HG03521 (cell line): Measurements from ENCODE around the gene ARHGAP19.
"Not testable (repeated sequence)": the region's sequence is repeated elsewhere in the genome, so short reads cannot be mapped to it uniquely, and the experiment has no call there.

Source experiments
- ATAC-seq: cut with Tn5 transposase; IDR thresholded peaks from one replicate; pipeline ENCODE4 v1.9.1; 2021; ENCODE audit warnings: mild to moderate bottlenecking, moderate library complexity; ENCODE audit not compliant: unreplicated experiment

Gene ARHGAP19

DNA sequence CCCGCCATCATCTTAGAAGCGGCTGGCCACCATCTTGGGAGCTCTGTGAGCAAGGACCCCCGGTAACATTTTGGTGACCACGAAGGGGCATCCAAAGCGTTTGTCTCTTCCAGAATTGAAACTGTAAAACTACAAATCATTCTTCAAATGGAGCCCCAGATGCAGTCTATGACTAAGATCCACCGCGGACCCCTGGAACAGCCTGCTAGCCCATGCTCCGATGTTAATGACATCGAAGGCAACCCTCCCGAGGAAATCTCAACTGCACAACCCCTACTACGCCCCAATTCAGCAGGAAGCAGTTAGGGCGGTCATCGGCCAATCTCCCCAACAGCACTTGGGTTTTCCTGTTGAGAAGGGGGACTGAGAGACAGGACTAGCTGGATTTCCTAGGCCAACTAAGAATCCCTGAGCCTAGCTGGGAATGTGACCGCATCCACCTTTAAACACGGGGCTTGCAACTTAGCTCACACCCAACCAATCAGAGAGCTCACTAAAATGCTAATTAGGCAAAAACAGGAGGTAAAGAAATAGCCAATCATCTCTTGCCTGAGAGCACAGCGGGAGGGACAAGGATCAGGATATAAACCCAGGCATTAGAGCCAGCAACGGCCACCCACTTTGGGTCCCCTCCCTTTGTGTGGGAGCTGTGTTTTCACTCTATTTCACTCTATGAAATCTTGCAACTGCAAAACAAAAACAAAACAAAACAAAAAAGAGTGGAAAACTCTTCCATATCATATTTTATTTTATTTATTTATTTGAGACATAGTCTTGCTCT is 1.7 kb downstream of the ARHGAP19 start:
- not testable (repeated sequence) for ATAC-seq

DNA sequence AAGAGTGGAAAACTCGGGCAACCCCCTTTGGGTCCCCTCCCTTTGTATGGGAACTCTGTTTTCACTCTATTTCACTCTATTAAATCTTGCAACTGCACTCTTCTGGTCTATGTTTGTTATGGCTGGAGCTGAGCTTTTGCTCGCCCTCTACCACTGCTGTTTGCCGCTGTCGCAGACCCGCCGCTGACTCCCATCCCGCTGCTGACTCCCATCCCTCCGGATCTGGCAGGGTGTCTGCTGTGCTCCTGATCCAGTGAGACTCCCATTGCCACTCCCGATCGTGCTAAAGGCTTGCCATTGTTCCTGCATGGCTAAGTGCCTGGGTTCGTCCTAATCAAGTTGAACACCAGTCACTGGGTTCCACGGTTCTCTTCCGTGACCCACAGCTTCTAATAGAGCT is 2.4 kb downstream of the ARHGAP19 start:
- ATAC-seq, result not testable (repeated sequence)

DNA sequence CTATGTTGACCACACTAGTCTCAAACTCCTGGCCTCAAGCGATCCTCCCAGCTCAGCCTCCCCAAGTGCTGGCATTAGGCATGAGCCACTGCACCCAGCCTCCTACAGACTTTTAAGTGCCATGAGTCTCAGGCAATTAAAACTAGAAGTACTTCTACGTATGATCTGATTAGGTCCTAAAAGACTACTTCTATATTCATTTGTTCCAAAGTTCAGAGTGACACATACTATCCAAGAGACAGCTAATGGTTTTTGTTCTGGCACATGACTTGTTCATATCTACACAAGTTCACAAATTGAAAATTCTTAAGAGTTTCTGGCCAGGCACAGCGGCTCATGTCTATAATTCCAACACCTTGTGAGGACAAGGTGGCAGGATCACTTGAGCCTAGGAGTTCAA is 11.7 kb downstream of the ARHGAP19 start:
- ATAC-seq, result no peak

DNA sequence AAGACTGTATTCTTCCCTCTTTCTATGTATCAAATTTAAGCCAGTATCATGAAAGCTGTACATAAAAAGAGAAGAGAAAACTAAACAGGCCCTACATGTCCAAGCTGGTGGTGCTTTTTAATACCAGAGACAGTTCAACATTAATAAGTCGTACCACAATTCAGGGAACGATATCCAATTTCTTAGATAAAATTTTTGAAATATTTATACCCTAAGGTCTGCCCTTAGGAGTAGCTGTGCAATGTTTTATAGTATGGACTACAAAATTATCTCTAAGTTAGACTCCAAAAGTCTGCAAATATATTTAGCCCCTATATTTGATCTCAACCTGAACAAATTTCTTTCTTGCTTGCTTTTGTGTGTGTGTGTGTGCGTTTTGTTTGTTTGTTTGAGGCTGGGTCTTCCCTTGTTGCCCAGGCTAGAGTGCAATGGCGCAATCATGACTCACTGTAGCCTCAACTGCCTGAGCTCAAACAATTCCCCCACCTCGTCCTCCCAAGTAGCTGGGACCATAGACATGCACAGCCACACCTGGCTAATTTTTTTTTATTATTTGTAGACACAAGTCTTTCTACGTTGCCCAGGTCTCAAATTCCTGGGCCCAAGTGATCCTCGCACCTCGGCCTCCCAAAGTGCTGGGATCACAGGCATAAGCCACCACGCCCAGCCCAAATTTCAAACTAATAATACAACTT is 13.2 kb downstream of the ARHGAP19 start:
- no peak for ATAC-seq

DNA sequence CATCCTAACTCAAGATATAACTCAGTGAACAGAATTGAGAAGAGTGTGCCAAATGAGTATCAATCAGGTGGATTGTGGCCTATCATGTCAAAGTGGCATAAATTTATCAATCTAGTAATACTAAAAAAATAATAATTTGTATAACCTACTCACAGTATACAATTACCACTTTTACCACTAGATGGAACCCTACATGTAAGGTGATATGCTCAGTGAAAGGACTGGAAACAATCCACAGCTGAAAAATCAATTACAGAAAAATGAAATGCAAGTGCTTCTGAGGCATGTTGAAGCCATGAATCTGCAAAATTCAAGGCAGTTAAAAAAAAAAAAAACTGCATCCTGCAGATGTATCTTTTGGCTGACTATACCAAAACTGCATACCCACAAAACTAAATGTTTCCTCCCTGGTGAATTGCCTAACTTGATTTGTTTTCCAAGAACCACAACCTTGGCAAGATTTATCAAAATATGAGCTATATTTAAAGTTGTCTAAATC is 13.9 kb downstream of the ARHGAP19 start:
- ATAC-seq, result no peak

DNA sequence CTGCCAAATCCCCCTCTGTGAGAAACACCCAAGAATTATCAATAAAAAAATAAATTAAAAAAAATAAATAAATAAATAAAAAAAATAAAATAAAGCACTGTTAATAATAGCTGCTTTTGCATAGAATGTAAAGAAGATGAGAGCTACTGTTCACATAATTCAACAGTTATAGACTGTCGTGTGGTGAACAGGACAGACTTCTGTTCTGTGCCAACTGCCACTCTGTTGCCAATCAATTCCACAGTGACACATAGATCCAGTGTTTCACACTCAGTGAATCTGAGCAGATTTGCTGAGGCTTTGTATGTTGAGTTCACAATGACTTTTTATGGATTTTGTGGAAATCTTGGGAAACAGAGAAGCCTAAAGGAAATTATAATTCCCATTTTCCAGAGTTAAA is 14.9 kb downstream of the ARHGAP19 start:
- ATAC-seq, result no peak

DNA sequence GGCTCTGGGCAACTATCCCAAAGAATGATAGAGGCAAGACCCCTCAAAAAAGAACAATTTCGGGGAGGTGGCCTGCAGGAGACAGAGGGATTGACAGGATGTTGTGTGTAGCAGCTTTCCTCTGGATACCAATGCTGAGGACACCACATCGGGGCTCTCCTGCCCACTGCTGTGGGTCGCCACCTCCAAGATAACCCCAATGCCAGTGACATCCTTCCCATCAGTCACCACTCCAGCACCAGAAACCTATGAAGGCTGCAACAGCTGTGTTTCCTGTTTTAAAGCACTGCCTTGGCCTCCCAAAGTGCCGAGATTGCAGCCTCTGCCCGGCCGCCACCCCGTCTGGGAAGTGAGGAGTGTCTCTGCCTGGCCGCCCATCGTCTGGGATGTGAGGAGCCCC is 17.6 kb downstream of the ARHGAP19 start:
- no peak for ATAC-seq

DNA sequence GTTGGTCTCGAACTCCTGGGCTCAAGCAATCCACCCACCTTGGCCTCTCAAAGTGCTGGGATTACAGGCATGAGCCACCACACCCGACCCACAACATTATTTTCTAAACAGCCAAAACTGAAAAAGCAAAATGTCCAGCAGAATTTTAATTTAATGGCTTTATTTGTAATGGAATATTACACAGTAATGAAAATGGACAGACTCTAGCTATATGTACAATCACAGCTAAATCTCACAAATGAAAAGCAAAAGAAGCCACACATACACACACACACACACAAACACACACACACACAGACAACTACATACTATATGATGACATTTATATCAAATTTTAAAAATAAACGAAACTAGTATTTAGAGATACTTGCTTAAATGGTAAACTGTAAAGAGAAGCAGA is 18.7 kb downstream of the ARHGAP19 start:
- no peak for ATAC-seq

DNA sequence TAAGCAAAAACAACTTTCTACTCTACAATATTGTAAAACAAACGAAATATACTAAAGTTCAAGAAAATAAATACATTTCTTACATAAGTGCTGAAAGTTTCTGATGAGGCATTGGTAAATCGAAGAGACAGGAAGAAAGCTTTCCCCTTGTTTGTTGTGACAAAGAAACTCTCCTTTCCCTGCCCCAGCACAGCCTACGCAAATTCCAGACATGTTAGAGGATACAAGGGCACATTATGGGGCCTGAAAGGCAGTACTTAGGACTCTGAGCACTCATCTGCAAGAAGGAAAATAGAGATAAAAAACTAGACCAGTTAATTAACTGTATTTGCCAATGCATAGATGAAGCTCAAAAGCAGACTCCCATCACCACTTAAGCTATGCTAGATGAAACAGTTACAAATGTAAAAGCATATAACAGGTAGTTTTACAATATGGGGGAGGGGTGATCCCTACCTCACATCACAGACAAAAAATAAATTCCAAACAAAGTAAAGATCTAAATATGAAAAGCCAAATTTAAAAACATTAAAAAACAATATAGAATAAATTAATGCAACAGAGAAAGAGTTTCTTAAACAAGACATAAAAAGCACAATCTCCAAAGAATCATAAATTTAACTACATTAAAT is 21.8 kb downstream of the ARHGAP19 start:
- no peak for ATAC-seq

DNA sequence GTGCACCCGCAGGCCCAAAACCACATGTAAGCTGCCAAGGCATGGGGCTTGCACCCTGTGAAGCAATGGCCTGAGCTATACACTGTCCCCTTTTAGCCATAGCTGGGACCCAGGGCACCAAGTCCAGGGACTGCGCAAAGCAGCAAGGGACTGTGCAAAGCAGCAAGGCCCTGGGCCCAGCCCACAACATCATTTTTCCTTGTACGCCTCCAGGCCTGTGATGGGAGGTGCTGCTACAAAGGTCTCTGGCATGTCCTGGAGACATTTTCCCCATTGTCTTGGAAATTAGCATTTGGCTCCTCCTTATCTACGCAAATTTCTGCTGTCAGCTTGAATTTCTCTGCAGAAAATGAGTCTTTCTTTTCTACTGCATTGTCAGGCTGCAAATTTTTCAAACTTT is 24.8 kb downstream of the ARHGAP19 start:
- no peak for ATAC-seq

DNA sequence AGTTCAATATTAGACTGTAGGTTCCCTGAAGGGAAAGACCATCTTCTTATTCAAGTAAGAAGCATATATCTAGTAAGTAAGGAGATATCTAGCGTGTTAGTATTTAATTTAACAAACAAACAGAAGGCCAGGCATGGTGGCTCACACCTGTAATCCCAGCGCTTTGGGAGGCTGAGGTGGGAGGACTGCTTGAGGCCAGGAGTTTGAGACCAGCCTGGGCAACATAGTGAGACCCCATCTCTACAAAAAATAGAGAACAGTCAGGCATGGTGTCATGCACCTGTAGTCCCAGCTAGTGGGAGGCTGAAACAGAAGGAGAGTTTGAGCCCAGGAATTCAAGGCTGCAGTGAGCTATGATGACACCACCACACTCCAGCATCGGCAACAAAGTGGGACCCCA is 27.3 kb downstream of the ARHGAP19 start:
- ATAC-seq, result not testable (repeated sequence)

DNA sequence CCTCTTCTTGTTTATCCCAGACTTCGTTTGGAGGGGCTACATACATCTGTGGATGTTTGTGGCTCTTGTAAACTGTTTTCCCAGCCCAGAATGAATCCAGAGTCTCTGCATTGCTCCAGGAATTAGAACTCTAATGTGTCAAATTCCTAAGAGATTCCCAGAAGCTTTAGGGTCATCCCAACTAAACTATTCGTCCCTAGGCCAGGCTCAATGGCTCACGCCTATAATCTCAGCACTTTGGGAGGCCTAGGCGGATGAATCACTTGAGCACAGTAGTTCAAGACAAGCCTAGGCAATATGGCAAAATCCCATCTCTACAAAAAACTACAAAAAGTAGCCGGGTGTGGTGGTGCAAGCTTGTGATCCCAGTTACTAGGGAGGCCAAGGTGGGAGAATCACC is 28.5 kb downstream of the ARHGAP19 start:
- no peak for ATAC-seq

DNA sequence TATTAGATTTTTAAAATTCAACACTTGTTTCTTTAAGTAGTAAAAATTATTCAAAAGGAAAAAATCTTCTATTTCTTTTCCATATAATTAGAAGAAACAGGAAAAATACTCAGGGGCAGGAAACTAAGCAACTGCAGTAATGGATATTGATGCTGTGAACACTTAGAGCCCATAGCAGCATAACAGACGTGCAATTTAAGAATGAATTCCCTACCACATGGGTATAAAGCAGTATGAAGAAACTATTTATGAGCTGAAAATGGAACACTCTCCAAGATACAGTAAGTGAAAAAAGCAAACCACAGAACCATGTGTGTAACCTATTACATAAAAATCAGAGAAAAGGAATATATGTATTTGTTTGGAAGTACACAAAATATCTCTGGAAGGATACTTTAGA is 30.8 kb downstream of the ARHGAP19 start:
- no peak for ATAC-seq

DNA sequence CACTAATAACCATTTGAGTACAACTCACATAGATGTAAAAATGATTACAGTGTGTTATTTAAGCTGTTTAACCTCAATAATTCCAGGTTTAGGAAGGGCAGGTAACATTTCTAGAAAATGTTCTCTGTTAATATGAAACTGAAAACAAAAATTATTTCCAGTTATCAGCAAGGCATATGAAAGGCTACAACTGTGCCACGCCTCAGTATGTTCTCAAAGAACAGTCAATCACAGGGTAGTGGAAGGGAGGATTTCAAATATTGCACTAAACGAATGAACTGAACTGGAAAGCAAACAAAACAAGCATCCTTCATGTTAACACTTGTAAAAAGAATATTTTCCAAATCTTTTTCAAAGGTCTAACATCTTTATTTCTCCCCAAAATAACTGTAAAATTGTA is 31.3 kb downstream of the ARHGAP19 start:
- no peak for ATAC-seq

DNA sequence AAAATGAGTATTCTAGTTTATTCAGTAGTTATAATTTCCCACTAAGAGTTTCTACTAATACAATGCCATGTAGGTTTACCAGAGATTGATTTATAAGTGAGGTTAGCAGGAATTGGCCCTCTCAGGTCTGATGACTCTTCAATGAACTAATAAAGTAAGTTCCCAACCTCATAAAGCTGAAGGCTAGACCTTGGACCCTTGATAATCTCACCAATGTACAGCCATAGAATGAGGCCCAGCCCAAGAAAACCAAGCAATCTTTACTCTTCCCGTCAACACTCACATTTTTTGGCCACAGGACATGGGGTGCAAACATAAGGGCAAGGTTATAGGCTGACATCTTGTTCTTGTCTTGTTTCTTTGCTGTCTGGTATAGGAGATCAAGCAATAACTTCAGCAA is 33.3 kb downstream of the ARHGAP19 start:
- ATAC-seq, result no peak

DNA sequence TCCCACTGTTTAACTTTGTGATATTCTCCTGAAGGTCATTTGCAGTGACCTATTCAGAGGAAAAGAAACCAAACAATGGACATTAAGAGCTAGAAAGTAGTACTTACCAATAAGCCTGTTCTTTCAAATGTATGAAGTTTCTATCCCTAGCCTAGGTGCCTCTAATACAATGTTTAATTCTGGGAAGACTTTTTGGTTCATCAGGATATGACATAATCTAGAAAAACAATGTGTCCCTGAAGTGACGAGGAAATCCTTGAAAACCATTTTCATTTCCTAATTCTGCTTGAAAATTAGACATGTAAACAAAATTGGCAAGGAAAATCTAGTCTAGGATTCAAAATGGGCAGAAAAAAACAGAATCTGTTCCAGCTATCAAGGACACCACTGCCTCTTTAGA is 36.1 kb downstream of the ARHGAP19 start:
- ATAC-seq, result no peak

DNA sequence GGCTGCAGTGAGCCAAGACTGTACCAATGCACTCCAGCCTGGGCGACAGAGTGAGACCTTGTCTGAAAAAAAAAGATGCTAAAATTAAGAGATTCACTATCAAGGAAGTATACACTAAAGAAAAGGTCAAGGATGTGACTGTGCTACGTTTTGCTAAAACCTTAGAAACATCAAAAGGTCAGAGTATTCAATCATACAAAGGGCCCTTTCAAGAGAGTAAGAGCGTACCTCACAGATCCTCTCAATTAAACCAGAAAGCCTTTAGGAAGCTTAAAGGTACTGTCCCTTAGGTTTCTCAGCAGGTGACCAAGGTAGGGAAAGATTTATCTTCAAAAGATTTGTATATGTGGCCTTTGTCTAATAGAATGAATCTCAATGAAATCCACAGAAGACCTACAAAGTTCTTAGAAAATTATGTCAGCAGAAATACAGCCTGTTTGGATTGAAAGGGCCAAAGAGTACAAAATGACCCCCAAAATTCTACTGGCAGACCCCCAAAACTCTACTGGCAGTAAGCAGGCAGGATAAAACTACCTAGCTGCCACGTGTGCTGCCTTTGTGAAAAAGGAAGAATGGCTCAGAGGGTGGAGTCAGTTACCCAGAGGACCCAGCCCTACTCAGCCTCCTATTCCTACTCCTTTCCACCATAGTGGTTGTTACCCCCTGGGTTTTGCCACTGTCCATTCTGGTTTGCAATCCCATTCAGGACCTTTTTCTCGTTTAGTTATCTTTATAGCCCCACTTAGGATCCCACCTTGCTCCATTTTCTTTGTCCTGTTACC is 36.7 kb downstream of the ARHGAP19 start:
- no peak for ATAC-seq

DNA sequence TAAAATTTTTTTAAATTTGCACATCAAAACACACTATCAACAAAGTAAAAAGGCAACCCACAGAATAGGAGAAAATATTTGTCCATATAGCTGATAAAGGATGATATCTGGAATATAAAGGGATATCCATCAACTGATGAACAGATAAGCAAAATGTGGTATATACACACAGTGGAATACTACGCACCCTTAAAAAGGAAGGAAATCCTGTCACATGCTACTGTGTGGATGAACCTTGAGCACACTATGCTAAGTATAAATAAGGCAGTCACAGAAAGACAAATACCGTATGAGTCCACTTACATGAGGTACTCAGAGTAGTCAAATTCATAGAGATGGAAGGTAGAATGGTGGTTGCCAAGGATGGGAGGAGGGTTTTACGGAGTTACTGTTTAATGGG is 37.7 kb downstream of the ARHGAP19 start:
- no peak for ATAC-seq

DNA sequence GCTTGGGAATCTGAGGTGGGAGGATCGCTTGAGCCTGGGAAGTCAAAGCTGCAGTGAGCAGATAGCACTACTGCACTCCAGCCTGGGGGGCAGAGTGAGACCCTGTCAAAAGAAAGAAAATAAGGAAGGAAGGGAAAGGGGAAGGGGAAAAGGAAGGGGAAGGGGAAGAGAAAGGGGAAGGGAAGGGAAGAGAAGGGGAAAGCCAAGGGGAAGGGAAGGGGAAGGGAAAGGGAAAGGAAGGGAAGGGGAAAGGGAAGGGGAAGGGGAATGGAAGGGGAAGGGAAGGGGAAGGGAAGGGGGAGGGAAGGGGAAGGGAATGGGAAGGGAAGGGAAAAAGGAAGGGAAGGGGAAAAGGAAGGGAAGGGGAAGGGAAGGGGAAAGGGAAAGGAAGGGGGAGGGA is 41.5 kb downstream of the ARHGAP19 start:
- ATAC-seq, result no peak

DNA sequence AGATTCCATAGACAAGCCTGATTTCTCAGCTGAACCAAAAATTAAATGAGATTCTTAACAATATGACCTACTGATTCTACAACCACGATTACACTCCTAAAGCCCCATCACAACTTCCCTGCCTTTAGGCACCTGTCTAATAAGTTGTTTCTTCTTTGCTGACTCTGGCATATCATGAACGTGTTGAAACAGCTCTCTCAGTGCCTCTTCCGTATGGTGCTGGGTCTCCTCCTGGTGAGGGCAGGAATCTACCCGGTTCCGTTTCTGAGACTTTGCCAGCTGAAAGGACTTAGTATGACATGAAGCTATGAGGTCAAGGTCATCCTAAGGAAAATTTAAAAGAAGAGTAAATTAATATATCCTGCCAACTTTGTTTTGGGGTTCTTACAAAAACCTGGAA is 48.6 kb downstream of the ARHGAP19 start:
- ATAC-seq, result no peak

DNA sequence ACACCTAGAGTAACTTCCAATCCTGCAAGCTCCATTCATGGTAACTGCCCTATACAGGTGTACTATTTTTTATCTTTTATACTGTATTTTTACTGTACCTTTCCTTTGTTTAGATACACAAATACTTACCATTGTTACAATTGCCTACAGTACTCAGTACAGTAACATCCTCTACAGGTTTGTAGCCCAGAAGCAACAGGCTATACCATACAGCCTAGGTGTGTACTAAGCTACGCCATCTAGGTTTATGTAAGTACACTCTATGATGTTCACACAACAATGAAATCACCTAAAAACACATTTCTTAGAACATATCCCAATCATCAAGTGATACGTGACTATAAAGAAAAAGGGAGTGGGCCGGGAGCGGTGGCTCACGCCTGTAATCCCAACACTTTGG is 53.6 kb downstream of the ARHGAP19 start:
- ATAC-seq, result no peak
